Panc1 (cell line): ENCODE results near the gene RFC5. TPM values are rescaled to one million over a fixed set of nuclear protein-coding genes. Genes with fewer than 3 reads are reported as not detected.

Experiments used
- ATAC-seq: fragments of 200-7000 bp; cut with Tn5 transposase; 2 replicates; pipeline ENCODE4 v1.9.1; 2020; ENCODE audit warnings: mild to moderate bottlenecking, moderate library complexity
- BruUV-seq: library from RNA; stranded (reverse); fragments of 400-500 nt; replicated peaks from 2 replicates; lab custom pipeline; 2021; lab: Mats Ljungman, UMichigan
- CTCF ChIA-PET: fragments of 300-600 bp; sonication (Branson Sonifier 250); formaldehyde crosslinking; loops from one replicate; lab custom pipeline; 2022; ENCODE audit warnings: antibody characterized with exemption; lab: Charles Lee
- POLR2A ChIA-PET: fragments of 300-600 bp; sonication (Branson Sonifier 250); formaldehyde crosslinking; loops from one replicate; lab custom pipeline; 2022; ENCODE audit warnings: antibody characterized with exemption; lab: Charles Lee
- DNase-seq: peaks from one replicate; pipeline ENCODE4 v3.0.0-alpha.2; 2010; ENCODE audit warnings: low read depth, low spot score
- H3K27ac ChIP-seq: 2 replicates; pipeline ENCODE4 v1.5.1; 2011; ENCODE audit warnings: mild to moderate bottlenecking, low read length, inconsistent platforms
- H3K27me3 ChIP-seq: fragments of 200-500 bp; sonication (Bioruptor generic); 2 replicates; pipeline ENCODE4 v1.6.0; 2014; ENCODE audit warnings: low read length, inconsistent platforms; ENCODE audit not compliant: control insufficient read depth, insufficient read depth
- H3K36me3 ChIP-seq: fragments of 200-500 bp; sonication (Bioruptor generic); 2 replicates; pipeline ENCODE4 v1.5.1; 2014; ENCODE audit warnings: inconsistent platforms, mild to moderate bottlenecking, low read length, moderate library complexity; ENCODE audit not compliant: control insufficient read depth, insufficient read depth
- H3K4me1 ChIP-seq: 2 replicates; pipeline ENCODE4 v1.5.1; 2011; ENCODE audit warnings: inconsistent platforms, mild to moderate bottlenecking, low read length, moderate library complexity; ENCODE audit not compliant: control insufficient read depth, insufficient read depth
- H3K4me3 ChIP-seq, 2 experiments: 2 replicates each; pipeline ENCODE4 v1.5.1; 2011 to 2012; ENCODE audit warnings: low read depth in 2 of 2, low read length in 2 of 2, mild to moderate bottlenecking in 2 of 2, inconsistent platforms in 1 of 2, moderate library complexity in 1 of 2
- H3K9me3 ChIP-seq: fragments of 200-500 bp; sonication (Bioruptor generic); 2 replicates; pipeline ENCODE4 v1.5.1; 2014; ENCODE audit warnings: low read depth, mild to moderate bottlenecking, inconsistent platforms, low read length, moderate library complexity; ENCODE audit not compliant: control insufficient read depth, insufficient read depth
- CTCF ChIP-seq: fragments of 450-650 bp; IDR thresholded peaks from 2 replicates; pipeline ENCODE4 v1.5.1; 2017; ENCODE audit warnings: mild to moderate bottlenecking
- POLR2AphosphoS5 ChIP-seq: IDR thresholded peaks from 2 replicates; pipeline ENCODE4 v1.6.1; 2012; ENCODE audit warnings: mild to moderate bottlenecking, low read depth, low read length, moderate library complexity
- SIN3A ChIP-seq: IDR thresholded peaks from 2 replicates; pipeline ENCODE4 v1.6.1; 2012; ENCODE audit warnings: low read depth, mild to moderate bottlenecking, low read length, moderate library complexity, borderline replicate concordance; ENCODE audit not compliant: insufficient read depth
- TCF7L2 ChIP-seq: IDR thresholded peaks from 2 replicates; pipeline ENCODE4 v1.6.1; 2011; ENCODE audit warnings: mild to moderate bottlenecking, low read depth, low read length, inconsistent platforms
- in situ Hi-C: cut with HindIII; loops from 2 replicates; pipeline ENCODE4 v1.10.0; 2016; ENCODE audit warnings: low sequenced_read_pairs, low pct_unique_long_range_greater_than_20kb
- intact Hi-C: fragments of 100-400 bp; cut with micrococcal nuclease; formaldehyde crosslinking; loops from one replicate; pipeline ENCODE4 v1.10.0; 2022; ENCODE audit not compliant: unreplicated experiment
- total RNA-seq: library from RNA; stranded (reverse); gene quantifications from one replicate; pipeline ENCODE4 v1.2.1, GENCODE V29; 2021; ENCODE audit not compliant: unreplicated experiment
- TF ChIP-seq, protein P1 (sequence below), 2 experiments: IDR thresholded peaks; 2 replicates each; pipeline ENCODE4 v1.6.1; 2011 to 2012; ENCODE audit warnings: low read depth in 2 of 2, control low read depth in 1 of 2, low read length in 1 of 2, mild to moderate bottlenecking in 1 of 2, moderate library complexity in 1 of 2; ENCODE audit not compliant: insufficient read depth in 1 of 2

Gene RFC5
- total RNA-seq, 1 experiment from 2014 or later: 25.0 TPM

DNA sequence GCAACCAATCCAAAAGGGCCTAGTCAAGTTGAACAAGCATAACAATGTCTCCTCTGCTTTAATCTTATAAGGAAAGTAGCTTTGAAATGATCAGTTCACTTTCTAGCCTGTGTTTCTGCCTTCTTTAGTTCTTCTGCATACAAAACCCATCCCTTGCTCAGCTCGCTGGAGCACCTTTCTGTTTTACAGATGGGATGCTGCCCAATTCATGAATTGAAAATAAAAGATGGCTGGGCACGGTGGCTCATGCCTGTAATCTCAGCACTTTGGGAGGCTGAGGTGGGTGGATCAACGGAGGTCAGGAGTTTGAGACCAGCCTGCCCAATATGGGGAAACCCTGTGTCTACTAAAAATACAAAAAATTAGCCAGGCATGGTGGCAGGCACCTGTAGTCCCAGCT lies 4.5 kb upstream of the RFC5 start:
- ATAC-seq: no peak
- in situ Hi-C loops: no loop called here
- Histone ChIP-seq H3K4me3 (no peak overlapping the region), H3K27ac (no peak overlapping the region), H3K36me3 (no peaks in the 10 kb centered on the region), H3K9me3 (no peaks in the 10 kb centered on the region), H3K4me1 (no peaks in the 10 kb centered on the region), H3K27me3 (no peaks in the 10 kb centered on the region)
- ChIA-PET POLR2A (no interaction called here), CTCF (no interaction called here)
- no peak for TF ChIP-seq CTCF
- no peak for TF ChIP-seq SIN3A
- TF ChIP-seq POLR2AphosphoS5: no peak
- TF ChIP-seq TCF7L2: no peak
- TF ChIP-seq, protein P1, sequence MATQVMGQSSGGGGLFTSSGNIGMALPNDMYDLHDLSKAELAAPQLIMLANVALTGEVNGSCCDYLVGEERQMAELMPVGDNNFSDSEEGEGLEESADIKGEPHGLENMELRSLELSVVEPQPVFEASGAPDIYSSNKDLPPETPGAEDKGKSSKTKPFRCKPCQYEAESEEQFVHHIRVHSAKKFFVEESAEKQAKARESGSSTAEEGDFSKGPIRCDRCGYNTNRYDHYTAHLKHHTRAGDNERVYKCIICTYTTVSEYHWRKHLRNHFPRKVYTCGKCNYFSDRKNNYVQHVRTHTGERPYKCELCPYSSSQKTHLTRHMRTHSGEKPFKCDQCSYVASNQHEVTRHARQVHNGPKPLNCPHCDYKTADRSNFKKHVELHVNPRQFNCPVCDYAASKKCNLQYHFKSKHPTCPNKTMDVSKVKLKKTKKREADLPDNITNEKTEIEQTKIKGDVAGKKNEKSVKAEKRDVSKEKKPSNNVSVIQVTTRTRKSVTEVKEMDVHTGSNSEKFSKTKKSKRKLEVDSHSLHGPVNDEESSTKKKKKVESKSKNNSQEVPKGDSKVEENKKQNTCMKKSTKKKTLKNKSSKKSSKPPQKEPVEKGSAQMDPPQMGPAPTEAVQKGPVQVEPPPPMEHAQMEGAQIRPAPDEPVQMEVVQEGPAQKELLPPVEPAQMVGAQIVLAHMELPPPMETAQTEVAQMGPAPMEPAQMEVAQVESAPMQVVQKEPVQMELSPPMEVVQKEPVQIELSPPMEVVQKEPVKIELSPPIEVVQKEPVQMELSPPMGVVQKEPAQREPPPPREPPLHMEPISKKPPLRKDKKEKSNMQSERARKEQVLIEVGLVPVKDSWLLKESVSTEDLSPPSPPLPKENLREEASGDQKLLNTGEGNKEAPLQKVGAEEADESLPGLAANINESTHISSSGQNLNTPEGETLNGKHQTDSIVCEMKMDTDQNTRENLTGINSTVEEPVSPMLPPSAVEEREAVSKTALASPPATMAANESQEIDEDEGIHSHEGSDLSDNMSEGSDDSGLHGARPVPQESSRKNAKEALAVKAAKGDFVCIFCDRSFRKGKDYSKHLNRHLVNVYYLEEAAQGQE (IDR thresholded peaks at IDR 0.05; ENCODE audit: insufficient read depth in 1 of 2, low read depth in 2 of 2, low read length in 1 of 2): no peak
- intact Hi-C loops: no loop called here
- no peak for DNase-seq
- BruUV-seq: no TSS peak

GRCh38 chr12:118013283-118013682 lies 3.2 kb upstream of the RFC5 start:
- DNase-seq: no peak
- Histone ChIP-seq H3K9me3 (no peaks in the 10 kb centered on the region), H3K36me3 (no peaks in the 10 kb centered on the region), H3K4me3 (no peak overlapping the region), H3K27me3 (no peaks in the 10 kb centered on the region), H3K4me1 (peaks cover 10% of the 10 kb centered on the region), H3K27ac (no peak overlapping the region)
- TF ChIP-seq TCF7L2: no peak
- TF ChIP-seq POLR2AphosphoS5: no peak
- TF ChIP-seq CTCF: no peak
- TF ChIP-seq, protein P1 (IDR thresholded peaks at IDR 0.05; ENCODE audit: insufficient read depth in 1 of 2, low read depth in 2 of 2, low read length in 1 of 2): no peak
- TF ChIP-seq SIN3A: no peak
- POLR2A ChIA-PET: no interaction called here
- CTCF ChIA-PET: interaction anchor here (0.6 kb wide), 1 partner anchor 20 kb away, joined by 7 read pairs; no protein-coding TSS in a partner anchor
- intact Hi-C loops: no loop called here
- no TSS peak for BruUV-seq
- no peak for ATAC-seq
- in situ Hi-C loops: no loop called here
